Measurements from ENCODE around the gene CATSPER4. TPM values are rescaled to one million over a fixed set of nuclear protein-coding genes. Genes with fewer than 3 reads are reported as not detected.

The CATSPER4 gene
- total and polyA plus RNA-seq, 2 donors (not counting 1 experiment from before 2014, with no cell fraction given): not detected

DNA sequence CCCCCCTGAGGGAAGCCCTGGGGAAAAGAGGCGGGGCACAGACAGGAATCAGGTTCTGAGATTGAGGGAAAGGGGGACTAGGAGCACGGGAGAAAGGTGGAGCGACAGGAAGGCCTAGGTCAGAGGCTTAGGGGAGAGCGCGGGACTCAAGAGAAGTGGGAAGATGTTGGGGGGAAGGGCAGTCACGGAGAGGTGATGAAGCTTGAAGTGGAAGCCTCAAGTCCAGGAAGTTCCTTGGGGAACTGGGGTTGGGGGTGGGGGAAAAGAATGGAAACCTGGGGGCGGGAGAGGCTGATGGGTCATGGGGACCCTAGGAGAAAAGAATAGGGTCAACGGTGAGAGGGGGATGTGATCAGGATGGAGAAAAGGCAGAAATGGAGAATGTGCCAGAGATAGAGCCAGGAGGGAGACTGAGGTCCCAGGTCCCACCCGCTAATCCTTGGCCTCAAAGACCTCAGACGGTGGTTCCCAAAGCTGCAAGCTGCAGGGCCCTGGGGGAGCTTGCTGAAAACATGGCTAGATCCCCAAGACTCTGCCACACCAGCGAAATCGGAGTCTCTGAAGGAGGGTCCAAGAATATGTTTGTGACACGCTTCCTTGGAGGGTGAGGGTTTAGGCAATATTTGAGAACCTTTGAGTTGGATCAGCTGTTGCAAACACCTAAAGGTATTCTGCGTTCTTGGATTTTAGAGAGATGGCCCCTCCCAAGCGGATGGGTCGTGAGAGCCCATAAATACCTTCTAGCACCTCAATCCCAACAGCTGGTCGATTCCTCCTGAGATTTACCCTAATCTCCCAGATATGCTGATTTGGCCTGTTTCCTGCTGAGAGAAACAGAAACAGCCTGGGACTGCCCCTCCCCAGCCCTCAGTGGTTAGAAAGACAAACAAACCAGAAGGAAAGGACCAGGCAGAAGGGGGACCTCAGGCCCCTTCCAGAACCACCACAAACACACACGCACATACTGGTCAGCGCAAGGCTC, 25.2 kb upstream of the CATSPER4 start:
- H3K27ac ChIP-seq (ENCODE audit: low read length in 2 of 2): no peak overlapping the region
- no peak overlapping the region for H3K9ac ChIP-seq (ENCODE audit: low read length)
- ATAC-seq (ENCODE audit: low read depth) (no peak), DNase-seq (no peak)
- H3K79me2 ChIP-seq (ENCODE audit: control insufficient read depth, insufficient read depth, low read length): peaks cover 4% of the 10 kb centered on the region
- H3K4me1 Mint-ChIP-seq: peaks cover 17% of the 10 kb centered on the region
- H3K4me1 ChIP-seq (ENCODE audit: control insufficient read depth in 2 of 2, insufficient read depth in 2 of 2, low read length in 2 of 2): peaks cover 23 to 28% of the 10 kb centered on the region in 2 donors
- H3K9me3 Mint-ChIP-seq (ENCODE audit: insufficient read depth): no peaks in the 10 kb centered on the region
- no peak overlapping the region for H3K4me3 ChIP-seq (ENCODE audit: control extremely low read depth in 1 of 5, extremely low read depth in 1 of 5, insufficient read depth in 1 of 5, low read depth in 2 of 5, low read length in 4 of 5)
- H2AFZ ChIP-seq (ENCODE audit: insufficient read depth, low read depth, low read length, poor library complexity, severe bottlenecking): peak overlapping the region; percentile 83
- no peaks in the 10 kb centered on the region for H3K36me3 ChIP-seq (replicated peaks in 1 of 2; ENCODE audit: control extremely low read depth in 1 of 2, control insufficient read depth in 1 of 2, extremely low read depth in 1 of 2, insufficient read depth in 2 of 2, low read length in 1 of 2)
- H4K20me1 ChIP-seq (ENCODE audit: control insufficient read depth, insufficient read depth, low read length, poor library complexity, severe bottlenecking): no peaks in the 10 kb centered on the region
- peaks cover 0 to 38% (median 17%) of the 10 kb centered on the region in 4 experiments for H3K27me3 ChIP-seq (replicated peaks in 1 of 4; ENCODE audit: control extremely low read depth in 1 of 4, control insufficient read depth in 3 of 4, insufficient read depth in 4 of 4, low read length in 3 of 4)
- H3K4me2 ChIP-seq (replicated peaks; ENCODE audit: low read depth, low read length, poor library complexity, severe bottlenecking): peak overlapping the region; percentile 93
- ChIA-PET CTCF (interaction anchor here (1.0 to 1.4 kb wide), 4 partner anchors 20 to 197 kb away, joined by 3 to 5 read pairs (median 3); no protein-coding TSS in a partner anchor), POLR2A (no interaction called here)
- peaks cover 9% of the 10 kb centered on the region for H3K27me3 Mint-ChIP-seq
- H3K9me3 ChIP-seq (ENCODE audit: control extremely low read depth in 1 of 3, control insufficient read depth in 2 of 3, insufficient read depth in 1 of 3, low read length in 2 of 3): peaks cover 0 to 3% (median 0%) of the 10 kb centered on the region in 3 donors
- H3K4me3 Mint-ChIP-seq: peak overlapping the region; percentile 71
- intact Hi-C loops (cut with micrococcal nuclease): loop anchor here (1.0 to 5.0 kb wide), 2 partner anchors 60 to 128 kb away; no protein-coding TSS in a partner anchor
- H3K27ac Mint-ChIP-seq: no peak overlapping the region
- TF ChIP-seq, protein P1, sequence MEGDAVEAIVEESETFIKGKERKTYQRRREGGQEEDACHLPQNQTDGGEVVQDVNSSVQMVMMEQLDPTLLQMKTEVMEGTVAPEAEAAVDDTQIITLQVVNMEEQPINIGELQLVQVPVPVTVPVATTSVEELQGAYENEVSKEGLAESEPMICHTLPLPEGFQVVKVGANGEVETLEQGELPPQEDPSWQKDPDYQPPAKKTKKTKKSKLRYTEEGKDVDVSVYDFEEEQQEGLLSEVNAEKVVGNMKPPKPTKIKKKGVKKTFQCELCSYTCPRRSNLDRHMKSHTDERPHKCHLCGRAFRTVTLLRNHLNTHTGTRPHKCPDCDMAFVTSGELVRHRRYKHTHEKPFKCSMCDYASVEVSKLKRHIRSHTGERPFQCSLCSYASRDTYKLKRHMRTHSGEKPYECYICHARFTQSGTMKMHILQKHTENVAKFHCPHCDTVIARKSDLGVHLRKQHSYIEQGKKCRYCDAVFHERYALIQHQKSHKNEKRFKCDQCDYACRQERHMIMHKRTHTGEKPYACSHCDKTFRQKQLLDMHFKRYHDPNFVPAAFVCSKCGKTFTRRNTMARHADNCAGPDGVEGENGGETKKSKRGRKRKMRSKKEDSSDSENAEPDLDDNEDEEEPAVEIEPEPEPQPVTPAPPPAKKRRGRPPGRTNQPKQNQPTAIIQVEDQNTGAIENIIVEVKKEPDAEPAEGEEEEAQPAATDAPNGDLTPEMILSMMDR (IDR thresholded peaks at IDR 0.05): no peak
- TF ChIP-seq EZH2 (IDR thresholded peaks at IDR 0.05; ENCODE audit: borderline replicate concordance, insufficient read depth, low read depth, low read length, poor library complexity, severe bottlenecking): no peak
- WGBS (ENCODE audit: insufficient coverage): 62% methylated on average over 14 of the region's 19 CpGs

All from B cell (primary cell).